Activated T-cell treated with anti-CD3 and anti-CD28 coated beads for 4 hours (primary cell): ENCODE data around the gene FHIP2A.
"Not testable (repeated sequence)": the region's sequence is repeated elsewhere in the genome, so short reads cannot be mapped to it uniquely, and the experiment has no call there.

ENCODE experiments used
- DNase-seq: peaks from one replicate; pipeline ENCODE4 v3.0.0-alpha.2; 2020

The FHIP2A gene

DNA sequence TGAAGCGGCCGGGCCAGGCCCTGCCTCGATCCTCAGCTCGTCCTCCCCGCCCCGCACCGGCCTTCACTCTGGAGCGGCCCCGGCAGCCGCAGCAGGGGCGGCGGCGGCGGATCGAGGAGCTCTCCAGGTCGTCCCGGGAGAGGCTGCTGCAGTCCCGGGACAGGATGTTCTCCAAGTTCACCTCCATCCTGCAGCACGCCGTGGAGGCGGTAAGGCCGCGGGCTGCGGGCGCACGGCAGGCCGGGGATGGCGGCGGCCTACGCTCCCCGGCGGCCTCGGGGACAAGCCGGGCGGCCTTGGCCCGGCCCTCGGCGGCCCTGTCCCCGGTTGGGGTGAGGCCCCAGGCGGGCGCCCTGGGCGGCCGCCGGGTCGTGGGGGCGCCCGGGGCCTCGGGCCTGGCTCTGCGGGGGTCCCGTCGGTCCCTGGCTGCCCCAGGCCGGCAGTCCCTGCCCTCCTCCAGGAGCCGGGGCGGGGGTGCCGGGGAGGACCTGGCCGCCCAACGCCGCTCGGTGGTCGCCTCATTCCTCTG is 399 bp downstream of the FHIP2A start:
- no peak for DNase-seq

GRCh38 chr10:114822444-114823076 is 980 bp downstream of the FHIP2A start:
- DNase-seq = no peak

DNA sequence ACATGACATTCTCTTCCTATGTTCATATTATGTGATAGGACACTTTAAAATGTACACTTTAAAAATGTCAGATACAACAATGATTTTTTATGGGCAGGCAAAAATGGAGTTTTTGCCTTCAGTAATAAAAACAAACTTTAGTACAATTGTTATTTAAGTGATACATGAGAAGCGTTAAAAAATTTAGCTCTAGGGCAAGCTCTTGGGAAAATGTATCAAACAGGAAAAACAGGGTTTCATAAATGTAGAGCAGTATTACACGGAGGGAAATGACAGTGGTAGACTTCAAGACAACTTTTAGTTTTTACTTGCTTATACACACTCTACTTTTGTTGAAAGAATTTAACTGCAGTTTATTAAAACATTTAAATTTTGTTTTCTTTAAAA is 1.5 kb downstream of the FHIP2A start:
- DNase-seq = no peak

DNA sequence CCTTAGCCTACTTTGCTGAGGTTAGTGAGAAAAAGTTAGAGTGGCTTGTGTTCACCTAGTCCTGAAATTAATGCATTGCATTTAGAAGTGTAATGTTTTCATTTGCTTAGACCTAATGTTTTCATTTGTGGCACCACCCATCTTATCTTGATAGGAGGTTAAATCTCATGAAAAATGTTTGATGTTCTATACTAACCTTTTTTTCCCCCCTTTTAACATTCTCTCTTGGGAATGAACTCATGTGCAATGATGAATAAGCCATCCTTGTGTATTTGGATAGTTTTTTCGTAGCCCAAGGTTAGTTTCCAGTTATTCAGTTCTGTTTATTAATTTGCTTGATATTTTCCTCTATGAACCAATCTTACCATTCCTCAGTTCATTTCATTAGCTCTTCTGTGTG is 2.8 kb downstream of the FHIP2A start:
- DNase-seq = no peak

- DNase-seq = no peak
These were observed 4.1 kb downstream of the FHIP2A start for GRCh38 chr10:114825513-114826253.

- no peak for DNase-seq
These were observed 7.8 kb downstream of the FHIP2A start for GRCh38 chr10:114829160-114829909.

DNA sequence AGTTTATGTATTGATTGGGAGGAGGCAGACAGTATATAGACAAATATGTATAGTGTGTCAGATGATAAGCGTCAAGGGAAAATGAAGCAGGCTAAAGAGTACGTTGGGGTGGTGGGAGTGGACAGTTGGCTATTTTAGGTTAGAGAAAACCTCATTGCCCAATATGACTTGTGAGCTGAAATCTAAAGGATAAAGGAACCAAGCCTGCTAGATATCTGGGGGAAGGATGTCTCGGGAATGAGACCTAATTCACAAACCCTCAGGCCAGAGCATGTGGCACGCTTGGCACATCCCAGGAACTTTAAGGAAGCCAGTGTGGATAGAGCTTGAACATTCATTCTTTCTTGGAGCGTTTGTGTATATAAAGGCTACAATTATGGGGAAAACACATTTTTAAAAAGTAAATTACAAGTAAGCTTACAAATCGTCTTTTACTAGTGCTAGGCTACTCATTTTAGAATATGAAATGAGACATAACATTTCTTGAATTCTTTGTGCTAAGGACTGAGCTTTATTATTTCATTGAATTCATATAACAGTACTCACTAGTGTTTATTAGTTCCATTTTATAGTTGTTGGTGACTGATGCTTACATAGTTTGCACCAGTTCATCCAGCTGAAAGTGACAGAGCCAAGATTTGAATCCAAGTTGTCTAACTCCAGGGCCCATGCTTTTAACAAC is 9.7 kb downstream of the FHIP2A start:
- no peak for DNase-seq

GRCh38 chr10:114837690-114838089 is 16.1 kb downstream of the FHIP2A start:
- no peak for DNase-seq

GRCh38 chr10:114839901-114840300 is 18.3 kb downstream of the FHIP2A start:
- DNase-seq = no peak

- DNase-seq = no peak
These were observed 24.6 kb downstream of the FHIP2A start for GRCh38 chr10:114845978-114846693.

DNA sequence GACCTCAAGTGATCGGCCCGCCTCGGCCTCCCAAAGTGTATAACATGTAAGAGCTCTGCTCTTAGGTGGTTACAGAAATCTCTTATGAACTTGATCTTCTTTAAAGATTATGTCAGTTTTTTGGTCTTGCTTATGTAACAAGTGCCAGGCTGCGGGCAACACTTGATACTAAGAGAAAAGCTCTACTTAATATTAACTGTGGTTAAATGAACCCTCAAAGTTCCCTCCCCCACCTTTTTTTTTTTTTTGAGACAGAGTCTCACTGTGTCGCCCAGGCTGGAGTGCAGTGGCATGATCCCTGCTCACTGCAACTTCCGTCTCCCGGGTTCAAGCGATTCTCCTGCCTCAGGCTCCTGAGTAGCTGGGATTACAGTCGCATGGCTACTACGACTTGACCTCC is 25.9 kb downstream of the FHIP2A start:
- DNase-seq = not testable (repeated sequence)

DNA sequence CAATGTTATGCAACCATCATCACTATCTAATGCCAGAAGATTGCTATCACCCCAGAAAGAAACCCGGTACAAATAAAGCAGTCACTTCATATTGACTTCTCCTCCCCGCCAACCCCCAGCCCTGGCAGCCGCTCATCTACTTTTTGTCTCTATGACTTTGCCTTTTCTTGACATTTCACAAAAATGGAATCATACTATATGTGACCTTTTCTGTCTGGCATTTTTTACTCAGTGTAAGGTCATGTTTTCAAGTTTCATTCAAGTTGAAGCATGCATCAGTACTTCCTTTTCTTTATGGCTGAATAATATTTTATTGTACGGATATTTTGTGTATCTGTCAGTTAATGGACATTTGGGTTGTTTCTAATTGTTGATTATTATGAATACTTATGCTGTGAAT is 28.1 kb downstream of the FHIP2A start:
- DNase-seq = no peak

DNA sequence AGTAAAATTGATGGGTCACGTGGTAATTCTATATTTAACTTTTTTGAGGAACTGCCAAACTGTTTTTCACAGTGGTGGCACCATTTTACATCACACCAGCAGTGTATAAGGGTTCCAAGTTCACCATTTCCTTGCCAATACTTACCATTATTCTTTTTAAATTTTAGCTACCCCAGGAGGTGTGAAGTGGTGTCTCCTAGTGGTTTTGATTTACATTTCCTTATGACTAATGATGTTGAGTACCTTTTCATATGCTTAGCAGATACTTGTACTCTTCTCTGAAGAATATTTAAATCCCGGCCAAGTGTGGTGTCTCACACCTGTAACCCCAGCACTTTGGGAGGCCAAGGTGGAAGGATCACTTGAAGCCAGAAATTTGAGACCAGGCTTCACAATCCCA is 28.5 kb downstream of the FHIP2A start:
- DNase-seq = no peak

- no peak for DNase-seq
These were observed 29.8 kb downstream of the FHIP2A start for GRCh38 chr10:114851336-114851735.

DNA sequence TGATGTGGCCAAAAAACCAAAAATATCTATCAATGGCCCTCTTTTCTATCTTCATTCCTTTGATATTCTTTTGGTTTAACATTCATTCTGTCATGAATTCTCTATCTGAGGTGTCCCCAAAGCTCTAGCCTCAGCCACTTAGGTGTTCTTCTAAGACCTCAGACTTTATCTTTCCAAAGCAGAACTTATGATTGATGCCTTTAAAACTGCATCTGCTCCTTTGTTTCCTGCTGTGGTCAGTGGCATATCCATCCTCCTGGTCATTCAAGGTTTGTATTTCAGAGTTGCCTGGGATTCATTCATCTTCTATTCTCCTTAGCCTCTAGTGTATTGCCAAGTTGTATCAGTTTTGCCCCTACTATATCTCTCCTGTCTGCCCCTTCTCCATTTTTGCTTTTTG is 30.6 kb downstream of the FHIP2A start:
- no peak for DNase-seq

- DNase-seq = no peak
These were observed 33.3 kb downstream of the FHIP2A start for GRCh38 chr10:114854906-114855305.

- no peak for DNase-seq
These were observed 34.4 kb downstream of the FHIP2A start for GRCh38 chr10:114855776-114856543.

- DNase-seq = no peak
These were observed 35.1 kb downstream of the FHIP2A start for GRCh38 chr10:114856544-114857287.

GRCh38 chr10:114857288-114857565 is 35.6 kb downstream of the FHIP2A start:
- not testable (repeated sequence) for DNase-seq

DNA sequence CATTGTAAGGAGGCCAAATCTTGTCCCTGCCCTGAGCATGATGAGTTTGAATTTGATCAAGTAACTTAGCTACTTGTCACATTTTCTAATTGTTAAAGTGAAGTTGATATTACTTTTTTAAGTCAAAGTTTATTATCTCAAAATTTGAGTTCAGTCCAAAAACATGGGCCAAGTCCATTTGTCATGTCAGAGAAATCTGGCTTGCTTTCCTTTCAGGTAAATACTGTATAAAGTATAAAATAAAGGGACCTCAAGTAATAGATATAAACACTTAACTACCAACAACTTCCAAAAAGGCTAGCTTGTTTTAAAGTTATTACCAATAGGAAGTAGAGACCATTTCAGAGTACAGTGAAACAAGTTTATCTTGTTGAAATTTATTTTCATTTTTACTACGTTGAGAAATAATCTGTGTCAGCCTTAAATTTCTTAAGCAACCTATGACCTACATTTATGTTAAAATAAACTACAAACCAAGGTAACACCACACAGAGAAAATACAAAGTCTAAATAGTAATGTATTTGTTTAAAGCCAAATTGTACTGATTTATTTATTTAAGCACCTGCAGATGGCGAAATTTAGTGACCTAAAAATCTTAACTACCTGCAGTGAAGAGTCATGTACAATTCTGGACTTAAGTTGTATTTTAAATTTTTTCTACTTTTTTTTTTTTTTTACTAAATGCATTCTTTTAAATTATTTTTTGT is 36.5 kb downstream of the FHIP2A start:
- no peak for DNase-seq

- no peak for DNase-seq
These were observed 37.6 kb downstream of the FHIP2A start for GRCh38 chr10:114859222-114859621.
